Chondrocyte (in vitro differentiated cells): ENCODE data around the gene FER. TPM values are rescaled to one million over a fixed set of nuclear protein-coding genes. Genes with fewer than 3 reads are reported as not detected.

Experiments
- DNase-seq: peaks from one replicate; pipeline ENCODE4 v3.0.0; 2021; ENCODE audit warnings: mixed read lengths, low spot score
- H3K27ac Mint-ChIP-seq: one replicate; pipeline ENCODE4 v1.8.0; 2021; ENCODE audit warnings: mild to moderate bottlenecking, moderate library complexity, mixed read lengths; ENCODE audit not compliant: unreplicated experiment
- H3K27me3 Mint-ChIP-seq: 2 replicates; pipeline ENCODE4 v1.8.0; 2021; ENCODE audit warnings: low read depth, mixed read lengths
- H3K36me3 Mint-ChIP-seq: 2 replicates; pipeline ENCODE4 v1.8.0; 2021; ENCODE audit warnings: low read depth, mixed read lengths
- H3K4me1 Mint-ChIP-seq: 2 replicates; pipeline ENCODE4 v1.8.0; 2021; ENCODE audit warnings: low read depth, mild to moderate bottlenecking, mixed read lengths
- H3K4me3 Mint-ChIP-seq: one replicate; pipeline ENCODE4 v1.8.0; 2021; ENCODE audit warnings: mild to moderate bottlenecking, moderate library complexity, mixed read lengths; ENCODE audit not compliant: unreplicated experiment
- H3K9me3 Mint-ChIP-seq: 2 replicates; pipeline ENCODE4 v1.8.0; 2021; ENCODE audit warnings: low read depth, mixed read lengths
- total RNA-seq: library from RNA; stranded (reverse); gene quantifications from 3 replicates; pipeline ENCODE4 v1.2.1, GENCODE V29; 2021
- TF ChIP-seq, protein P1 (sequence below): fragments of 200-600 bp; sonication (generic); IDR thresholded peaks from 2 replicates; pipeline ENCODE4 v1.5.0; 2021; ENCODE audit warnings: antibody characterized with exemption, mild to moderate bottlenecking, moderate library complexity

Gene FER
- total RNA-seq, 1 donor from 2014 or later = 23.5 TPM

DNA sequence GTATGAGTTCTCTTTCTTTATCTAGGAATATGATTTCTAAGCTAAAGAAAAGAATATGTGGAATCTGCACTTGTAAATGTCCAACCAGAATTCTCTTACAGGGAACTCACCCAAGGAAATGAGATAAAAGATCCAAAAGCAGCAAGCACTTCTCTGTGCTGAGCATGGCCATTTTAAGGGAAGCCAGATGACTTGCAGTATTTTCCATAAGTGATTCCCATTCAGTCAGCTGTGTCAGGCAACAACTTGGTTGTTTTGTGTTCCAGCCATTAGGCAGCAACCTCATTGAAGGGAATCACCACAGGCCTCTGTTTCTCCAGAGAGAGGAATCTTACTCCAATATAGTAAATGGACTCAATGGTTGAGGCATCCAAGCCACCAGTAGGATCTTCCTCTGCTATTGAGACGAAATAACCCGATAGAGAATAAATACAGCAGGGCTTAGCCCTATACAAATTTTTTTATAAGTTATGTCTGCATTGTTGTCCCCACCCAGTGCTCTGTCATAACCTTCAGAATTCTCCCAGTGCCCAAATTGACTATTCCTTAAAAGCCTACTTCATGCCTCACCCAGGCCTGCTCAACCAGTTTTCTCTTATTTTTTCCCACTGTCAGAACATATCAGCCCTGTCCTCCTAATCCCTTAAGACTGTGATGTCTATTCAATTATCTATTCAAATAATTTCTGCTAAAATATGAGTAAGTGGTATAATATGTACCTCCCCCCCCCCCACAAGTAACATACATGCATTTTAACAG is 425.5 kb downstream of the FER start:
- TF ChIP-seq, protein P1, sequence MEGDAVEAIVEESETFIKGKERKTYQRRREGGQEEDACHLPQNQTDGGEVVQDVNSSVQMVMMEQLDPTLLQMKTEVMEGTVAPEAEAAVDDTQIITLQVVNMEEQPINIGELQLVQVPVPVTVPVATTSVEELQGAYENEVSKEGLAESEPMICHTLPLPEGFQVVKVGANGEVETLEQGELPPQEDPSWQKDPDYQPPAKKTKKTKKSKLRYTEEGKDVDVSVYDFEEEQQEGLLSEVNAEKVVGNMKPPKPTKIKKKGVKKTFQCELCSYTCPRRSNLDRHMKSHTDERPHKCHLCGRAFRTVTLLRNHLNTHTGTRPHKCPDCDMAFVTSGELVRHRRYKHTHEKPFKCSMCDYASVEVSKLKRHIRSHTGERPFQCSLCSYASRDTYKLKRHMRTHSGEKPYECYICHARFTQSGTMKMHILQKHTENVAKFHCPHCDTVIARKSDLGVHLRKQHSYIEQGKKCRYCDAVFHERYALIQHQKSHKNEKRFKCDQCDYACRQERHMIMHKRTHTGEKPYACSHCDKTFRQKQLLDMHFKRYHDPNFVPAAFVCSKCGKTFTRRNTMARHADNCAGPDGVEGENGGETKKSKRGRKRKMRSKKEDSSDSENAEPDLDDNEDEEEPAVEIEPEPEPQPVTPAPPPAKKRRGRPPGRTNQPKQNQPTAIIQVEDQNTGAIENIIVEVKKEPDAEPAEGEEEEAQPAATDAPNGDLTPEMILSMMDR = no peak
- Mint-ChIP-seq H3K4me3 (no peak overlapping the region), H3K27me3 (no peaks in the 10 kb centered on the region), H3K27ac (no peak overlapping the region), H3K9me3 (peaks cover 3% of the 10 kb centered on the region), H3K4me1 (no peaks in the 10 kb centered on the region), H3K36me3 (peaks cover 2% of the 10 kb centered on the region)
- no peak for DNase-seq

DNA sequence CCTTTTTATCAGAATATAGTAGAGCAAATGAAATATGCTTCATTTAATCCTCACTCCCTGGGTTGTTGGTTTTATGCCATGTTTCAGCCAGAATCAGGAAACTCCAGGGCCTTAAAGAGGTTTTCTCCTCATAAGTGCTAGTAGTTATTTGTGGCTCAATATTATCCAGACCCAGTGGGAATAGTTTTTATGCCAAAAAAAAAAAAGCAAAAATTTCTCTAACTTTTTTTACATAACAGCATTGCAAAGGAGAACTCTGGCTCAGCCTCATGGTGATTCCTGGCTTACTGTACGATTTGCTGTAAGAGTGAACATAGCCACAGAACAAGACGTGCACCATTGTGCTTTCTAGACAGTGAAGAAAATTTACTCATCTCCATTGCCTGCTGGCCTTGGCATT is 429.5 kb downstream of the FER start:
- Mint-ChIP-seq H3K4me3 (no peak overlapping the region), H3K27ac (no peak overlapping the region), H3K4me1 (no peaks in the 10 kb centered on the region), H3K9me3 (no peaks in the 10 kb centered on the region), H3K36me3 (peaks cover 5% of the 10 kb centered on the region), H3K27me3 (no peaks in the 10 kb centered on the region)
- TF ChIP-seq, protein P1 = no peak
- DNase-seq = no peak

DNA sequence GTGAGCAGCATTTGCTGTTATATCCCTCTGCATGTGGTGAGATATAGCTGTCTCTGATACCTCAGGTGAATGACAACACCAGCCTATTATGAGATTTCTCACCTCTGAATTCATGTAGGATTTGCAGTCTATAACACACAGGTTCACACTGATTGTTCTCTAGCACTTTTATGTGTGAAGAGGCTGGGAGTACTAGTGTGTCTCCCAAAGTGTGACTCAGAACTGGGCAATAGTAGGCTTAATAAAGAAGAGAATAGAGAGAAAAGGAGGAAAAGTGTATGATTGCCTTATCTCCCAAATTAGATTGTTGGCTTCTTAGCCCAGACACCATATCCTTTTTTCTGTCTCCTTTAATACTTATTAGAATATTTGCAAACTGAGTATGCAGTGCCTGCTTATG is 430.1 kb downstream of the FER start:
- Mint-ChIP-seq H3K27ac (no peak overlapping the region), H3K36me3 (peaks cover 5% of the 10 kb centered on the region), H3K9me3 (no peaks in the 10 kb centered on the region), H3K27me3 (no peaks in the 10 kb centered on the region), H3K4me3 (no peak overlapping the region), H3K4me1 (no peaks in the 10 kb centered on the region)
- DNase-seq = no peak
- TF ChIP-seq, protein P1 = no peak

- DNase-seq = no peak
- Mint-ChIP-seq H3K9me3 (no peaks in the 10 kb centered on the region), H3K27ac (no peak overlapping the region), H3K36me3 (peaks cover 3% of the 10 kb centered on the region), H3K4me1 (no peaks in the 10 kb centered on the region), H3K4me3 (no peak overlapping the region), H3K27me3 (no peaks in the 10 kb centered on the region)
- TF ChIP-seq, protein P1 = no peak
Observed at GRCh38 chr5:109180668-109181067, 433.0 kb downstream of the FER start.

GRCh38 chr5:109186759-109187158 is 439.1 kb downstream of the FER start:
- no peak for DNase-seq
- Mint-ChIP-seq H3K4me3 (no peak overlapping the region), H3K9me3 (no peaks in the 10 kb centered on the region), H3K36me3 (peaks cover 6% of the 10 kb centered on the region), H3K27me3 (no peaks in the 10 kb centered on the region), H3K4me1 (peaks cover 4% of the 10 kb centered on the region), H3K27ac (no peak overlapping the region)
- TF ChIP-seq, protein P1 = no peak
